Body of pancreas (tissue), 4 donors: ENCODE results near the gene EN2.

ENCODE experiments used
- POLR2A ChIP-seq, 3 donors: fragments of 450-650 bp; IDR thresholded peaks; one replicate each; pipeline ENCODE4 v1.6.1; 2016; ENCODE audit warnings: antibody characterized with exemption in 3 of 3, mild to moderate bottlenecking in 2 of 3
- TF ChIP-seq, protein P1 (sequence below), 7 experiments: fragments of 450-650 bp in 4 of 7; fragments of 200-600 bp in 3 of 7; sonication (generic) in 3 of 7; IDR thresholded peaks; one replicate each; pipeline ENCODE4 v1.5.1; 2016 to 2019; ENCODE audit warnings: antibody characterized with exemption in 7 of 7

GRCh38 chr7:155495440-155496248 lies 37.7 kb downstream of the EN2 start:
- TF ChIP-seq, protein P1, sequence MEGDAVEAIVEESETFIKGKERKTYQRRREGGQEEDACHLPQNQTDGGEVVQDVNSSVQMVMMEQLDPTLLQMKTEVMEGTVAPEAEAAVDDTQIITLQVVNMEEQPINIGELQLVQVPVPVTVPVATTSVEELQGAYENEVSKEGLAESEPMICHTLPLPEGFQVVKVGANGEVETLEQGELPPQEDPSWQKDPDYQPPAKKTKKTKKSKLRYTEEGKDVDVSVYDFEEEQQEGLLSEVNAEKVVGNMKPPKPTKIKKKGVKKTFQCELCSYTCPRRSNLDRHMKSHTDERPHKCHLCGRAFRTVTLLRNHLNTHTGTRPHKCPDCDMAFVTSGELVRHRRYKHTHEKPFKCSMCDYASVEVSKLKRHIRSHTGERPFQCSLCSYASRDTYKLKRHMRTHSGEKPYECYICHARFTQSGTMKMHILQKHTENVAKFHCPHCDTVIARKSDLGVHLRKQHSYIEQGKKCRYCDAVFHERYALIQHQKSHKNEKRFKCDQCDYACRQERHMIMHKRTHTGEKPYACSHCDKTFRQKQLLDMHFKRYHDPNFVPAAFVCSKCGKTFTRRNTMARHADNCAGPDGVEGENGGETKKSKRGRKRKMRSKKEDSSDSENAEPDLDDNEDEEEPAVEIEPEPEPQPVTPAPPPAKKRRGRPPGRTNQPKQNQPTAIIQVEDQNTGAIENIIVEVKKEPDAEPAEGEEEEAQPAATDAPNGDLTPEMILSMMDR (IDR thresholded peaks at IDR 0.05): no peak
- TF ChIP-seq POLR2A (IDR thresholded peaks at IDR 0.05): no peak
